Duodenal mucosa (tissue), 2 donors: Measurements from ENCODE around the gene TMEM151B.

Experiments used
- H3K27ac ChIP-seq: one replicate; pipeline ENCODE4 v1.7.0; 2013; ENCODE audit warnings: low read depth, low read length
- H3K27me3 ChIP-seq, 2 donors: one replicate each; pipeline ENCODE4 v1.7.0; 2013; ENCODE audit warnings: low read length in 2 of 2, control low read depth in 1 of 2; ENCODE audit not compliant: insufficient read depth in 2 of 2, control insufficient read depth in 1 of 2
- H3K36me3 ChIP-seq, 2 donors: one replicate each; pipeline ENCODE4 v1.7.0; 2013; ENCODE audit warnings: low read length in 2 of 2, control low read depth in 1 of 2; ENCODE audit not compliant: insufficient read depth in 2 of 2, control insufficient read depth in 1 of 2
- H3K4me1 ChIP-seq, 2 donors: one replicate each; pipeline ENCODE4 v1.7.0; 2013; ENCODE audit warnings: low read length in 2 of 2, control low read depth in 1 of 2; ENCODE audit not compliant: insufficient read depth in 2 of 2, control insufficient read depth in 1 of 2
- H3K4me3 ChIP-seq, 2 donors: one replicate each; pipeline ENCODE4 v1.7.0; 2013; ENCODE audit warnings: low read length in 2 of 2, low read depth in 1 of 2
- H3K9ac ChIP-seq, 2 donors: one replicate each; pipeline ENCODE4 v1.7.0; 2013; ENCODE audit warnings: low read length in 2 of 2, low read depth in 1 of 2
- H3K9me3 ChIP-seq, 2 donors: one replicate each; pipeline ENCODE4 v1.7.0; 2013; ENCODE audit warnings: low read length in 2 of 2, control low read depth in 1 of 2; ENCODE audit not compliant: control insufficient read depth in 1 of 2

TMEM151B gene

GRCh38 chr6:44232676-44233566, 37.3 kb upstream of the TMEM151B start:
- Histone ChIP-seq H3K36me3 (peaks cover 8% of the 10 kb centered on the region in 2 donors), H3K4me3 (no peak overlapping the region), H3K9ac (no peak overlapping the region), H3K9me3 (no peaks in the 10 kb centered on the region), H3K27me3 (no peaks in the 10 kb centered on the region), H3K4me1 (peaks cover 15 to 25% of the 10 kb centered on the region in 2 donors), H3K27ac (no peak overlapping the region)

- Histone ChIP-seq H3K4me1 (peaks cover 15 to 30% of the 10 kb centered on the region in 2 donors), H3K36me3 (peaks cover 8% of the 10 kb centered on the region in 2 donors), H3K27ac (no peak overlapping the region), H3K9ac (no peak overlapping the region), H3K9me3 (no peaks in the 10 kb centered on the region), H3K4me3 (no peak overlapping the region), H3K27me3 (no peaks in the 10 kb centered on the region)
Observed at GRCh38 chr6:44233567-44234100, 36.6 kb upstream of the TMEM151B start.

- no peak overlapping the region for H3K4me3 ChIP-seq
- no peaks in the 10 kb centered on the region for H3K9me3 ChIP-seq
- H3K27me3 ChIP-seq, result no peaks in the 10 kb centered on the region
- peaks cover 8% of the 10 kb centered on the region in 2 donors for H3K36me3 ChIP-seq
- H3K4me1 ChIP-seq, result peaks cover 15 to 30% of the 10 kb centered on the region in 2 donors
- no peak overlapping the region for H3K9ac ChIP-seq
- H3K27ac ChIP-seq, result no peak overlapping the region
Observed at GRCh38 chr6:44234101-44235025, 35.9 kb upstream of the TMEM151B start.

- no peak overlapping the region for H3K4me3 ChIP-seq
- H3K27me3 ChIP-seq, result no peaks in the 10 kb centered on the region
- H3K9ac ChIP-seq, result no peak overlapping the region
- no peaks in the 10 kb centered on the region for H3K9me3 ChIP-seq
- H3K36me3 ChIP-seq, result peaks cover 4 to 6% of the 10 kb centered on the region in 2 donors
- H3K27ac ChIP-seq, result no peak overlapping the region
- peaks cover 15 to 30% of the 10 kb centered on the region in 2 donors for H3K4me1 ChIP-seq
Observed at GRCh38 chr6:44235269-44235668, 35.0 kb upstream of the TMEM151B start.

GRCh38 chr6:44235891-44236516, 34.2 kb upstream of the TMEM151B start:
- Histone ChIP-seq H3K27me3 (no peaks in the 10 kb centered on the region), H3K4me1 (peaks cover 15 to 30% of the 10 kb centered on the region in 2 donors), H3K36me3 (peaks cover 3 to 5% of the 10 kb centered on the region in 2 donors), H3K9ac (no peak overlapping the region), H3K9me3 (no peaks in the 10 kb centered on the region), H3K27ac (no peak overlapping the region), H3K4me3 (no peak overlapping the region)

- Histone ChIP-seq H3K36me3 (peaks cover 0 to under 1% of the 10 kb centered on the region in 2 donors), H3K4me3 (peak overlapping the region; percentile 77), H3K9ac (peak overlapping the region; percentile 69 to 87), H3K9me3 (no peaks in the 10 kb centered on the region), H3K4me1 (peaks cover 15 to 30% of the 10 kb centered on the region in 2 donors), H3K27me3 (no peaks in the 10 kb centered on the region), H3K27ac (peak overlapping the region; percentile 93)
Observed at GRCh38 chr6:44237021-44237812, 33.0 kb upstream of the TMEM151B start.

- Histone ChIP-seq H3K27ac (peak overlapping the region; percentile 93), H3K9ac (peak overlapping the region; percentile 69 to 87), H3K4me3 (peak overlapping the region; percentile 77), H3K27me3 (no peaks in the 10 kb centered on the region), H3K9me3 (no peaks in the 10 kb centered on the region), H3K4me1 (peaks cover 15 to 30% of the 10 kb centered on the region in 2 donors), H3K36me3 (no peaks in the 10 kb centered on the region)
Observed at GRCh38 chr6:44237813-44238433, 32.3 kb upstream of the TMEM151B start.

- H3K9ac ChIP-seq, result peak overlapping the region in 1 of 2 donors; percentile 69
- H3K9me3 ChIP-seq, result no peaks in the 10 kb centered on the region
- no peaks in the 10 kb centered on the region for H3K27me3 ChIP-seq
- no peak overlapping the region for H3K4me3 ChIP-seq
- no peaks in the 10 kb centered on the region for H3K36me3 ChIP-seq
- H3K27ac ChIP-seq, result no peak overlapping the region
- H3K4me1 ChIP-seq, result peaks cover 11 to 23% of the 10 kb centered on the region in 2 donors
Observed at GRCh38 chr6:44238687-44239350, 31.4 kb upstream of the TMEM151B start.
